Uterus (tissue), 4 donors: Measurements from ENCODE around the gene CAVIN4. TPM values are rescaled to one million over a fixed set of nuclear protein-coding genes. Genes with fewer than 3 reads are reported as not detected.

ENCODE experiments used
- DNase-seq, 2 donors: peaks; one replicate each; pipeline ENCODE4 v3.0.0-alpha.2; 2019 to 2020
- H3K27ac ChIP-seq, 2 donors: fragments of 200-600 bp; sonication (generic); 1 replicate in 1 of 2; 2 replicates in 1 of 2; pipeline ENCODE4 v1.5.1; 2016 to 2018
- H3K27me3 ChIP-seq, 2 donors: fragments of 200-600 bp; sonication (generic); one replicate each; pipeline ENCODE4 v1.5.1; 2018 to 2019; ENCODE audit warnings: control low read depth in 1 of 2
- H3K36me3 ChIP-seq, 2 donors: fragments of 200-600 bp; sonication (generic); one replicate each; pipeline ENCODE4 v1.5.1; 2019; ENCODE audit warnings: control low read depth in 1 of 2
- H3K4me1 ChIP-seq, 2 donors: fragments of 200-600 bp; sonication (generic); one replicate each; pipeline ENCODE4 v1.5.1; 2018 to 2019; ENCODE audit warnings: control low read depth in 1 of 2
- H3K4me3 ChIP-seq, 2 donors: fragments of 200-600 bp; sonication (generic); 1 replicate in 1 of 2; 2 replicates in 1 of 2; pipeline ENCODE4 v1.5.1; 2018 to 2019; ENCODE audit warnings: mild to moderate bottlenecking in 1 of 2
- H3K9me3 ChIP-seq, 2 donors: fragments of 200-600 bp; sonication (generic); one replicate each; pipeline ENCODE4 v1.5.1; 2019; ENCODE audit warnings: control low read depth in 1 of 2
- CTCF ChIP-seq, 4 experiments: fragments of 200-600 bp in 2 of 4; fragments of 450-650 bp in 2 of 4; sonication (generic) in 2 of 4; IDR thresholded peaks; one replicate each; pipeline ENCODE4 v1.5.1; 2016 to 2019; ENCODE audit warnings: antibody characterized with exemption in 4 of 4, mild to moderate bottlenecking in 2 of 4, moderate library complexity in 1 of 4
- POLR2A ChIP-seq, 2 donors: fragments of 450-650 bp; IDR thresholded peaks; one replicate each; pipeline ENCODE4 v1.6.1; 2016; ENCODE audit warnings: antibody characterized with exemption in 2 of 2, mild to moderate bottlenecking in 1 of 2, moderate library complexity in 1 of 2
- intact Hi-C: fragments of 100-400 bp; cut with DNase I; formaldehyde crosslinking; loops from one replicate; pipeline ENCODE4 v1.15.1; 2023; ENCODE audit warnings: low total_unique reads
- total RNA-seq, 4 donors: library from RNA; depleted of rRNA in 3 of 4; stranded (reverse); fragments of >200 nt in 3 of 4; gene quantifications; one replicate each; pipeline versions ENCODE4 v1.1.0 to v1.2.4, GENCODE V29; 2014 to 2023
- donor health status: DM: yes; HTN: yes; CAD: no.

CAVIN4 gene
- total RNA-seq, 4 donors from 2014 or later, result 0.26 to 2.1 (median 0.64) TPM; not detected in 1

GRCh38 chr9:100602342-100602801 is 24.5 kb downstream of the CAVIN4 start:
- H3K4me1 ChIP-seq, result no peaks in the 10 kb centered on the region
- H3K27me3 ChIP-seq, result peaks cover 0 to 4% of the 10 kb centered on the region in 2 donors
- H3K4me3 ChIP-seq, result no peak overlapping the region
- no peaks in the 10 kb centered on the region for H3K9me3 ChIP-seq
- DNase-seq, result no peak
- no peaks in the 10 kb centered on the region for H3K36me3 ChIP-seq
- TF ChIP-seq POLR2A (IDR thresholded peaks at IDR 0.05), result no peak
- peak; percentile 17 to 34 (median 20) for TF ChIP-seq CTCF (IDR thresholded peaks at IDR 0.05)
- H3K27ac ChIP-seq, result no peak overlapping the region
- intact Hi-C loops, result no loop called here

- intact Hi-C loops, result no loop called here
- no peak overlapping the region for H3K27ac ChIP-seq
Measured at GRCh38 chr9:100605405-100605804, 27.5 kb downstream of the CAVIN4 start.

GRCh38 chr9:100619194-100619593 is 41.3 kb downstream of the CAVIN4 start:
- H3K27ac ChIP-seq, result no peak overlapping the region
- no peaks in the 10 kb centered on the region for H3K27me3 ChIP-seq
- no peak for DNase-seq
- intact Hi-C loops, result no loop called here
- TF ChIP-seq POLR2A (IDR thresholded peaks at IDR 0.05) (no peak), CTCF (IDR thresholded peaks at IDR 0.05) (no peak)
- peaks cover 0 to 5% of the 10 kb centered on the region in 2 donors for H3K9me3 ChIP-seq
- H3K4me3 ChIP-seq, result no peak overlapping the region
- H3K36me3 ChIP-seq, result no peaks in the 10 kb centered on the region
- H3K4me1 ChIP-seq, result no peaks in the 10 kb centered on the region

More at GRCh38 chr9:100605405-100605804, 27.5 kb downstream of the CAVIN4 start:
- DNase-seq, result no peak
- Histone ChIP-seq H3K9me3 (no peaks in the 10 kb centered on the region), H3K36me3 (no peaks in the 10 kb centered on the region), H3K4me3 (no peak overlapping the region), H3K27me3 (peaks cover 0 to 4% of the 10 kb centered on the region in 2 donors), H3K4me1 (no peaks in the 10 kb centered on the region)
- TF ChIP-seq CTCF (IDR thresholded peaks at IDR 0.05) (no peak), POLR2A (IDR thresholded peaks at IDR 0.05) (no peak)

GRCh38 chr9:100619665-100620064 is 41.8 kb downstream of the CAVIN4 start:
- no peaks in the 10 kb centered on the region for H3K27me3 ChIP-seq
- H3K27ac ChIP-seq, result no peak overlapping the region
- H3K36me3 ChIP-seq, result no peaks in the 10 kb centered on the region
- H3K9me3 ChIP-seq, result peaks cover 0 to 5% of the 10 kb centered on the region in 2 donors
- no peak overlapping the region for H3K4me3 ChIP-seq
- no peak for TF ChIP-seq CTCF (IDR thresholded peaks at IDR 0.05)
- TF ChIP-seq POLR2A (IDR thresholded peaks at IDR 0.05), result no peak
- intact Hi-C loops, result no loop called here
- no peak for DNase-seq
- no peaks in the 10 kb centered on the region for H3K4me1 ChIP-seq

GRCh38 chr9:100623969-100624368 is 46.1 kb downstream of the CAVIN4 start:
- H3K36me3 ChIP-seq, result no peaks in the 10 kb centered on the region
- intact Hi-C loops, result no loop called here
- H3K27ac ChIP-seq, result no peak overlapping the region
- TF ChIP-seq POLR2A (IDR thresholded peaks at IDR 0.05) (no peak), CTCF (IDR thresholded peaks at IDR 0.05) (no peak)
- H3K4me1 ChIP-seq, result no peaks in the 10 kb centered on the region
- no peaks in the 10 kb centered on the region for H3K9me3 ChIP-seq
- no peaks in the 10 kb centered on the region for H3K27me3 ChIP-seq
- H3K4me3 ChIP-seq, result no peak overlapping the region
- no peak for DNase-seq
